ENCODE data around the gene EXD2.
"Not testable (repeated sequence)": the region's sequence is repeated elsewhere in the genome, so short reads cannot be mapped to it uniquely, and the experiment has no call there.

EXD2 gene

DNA sequence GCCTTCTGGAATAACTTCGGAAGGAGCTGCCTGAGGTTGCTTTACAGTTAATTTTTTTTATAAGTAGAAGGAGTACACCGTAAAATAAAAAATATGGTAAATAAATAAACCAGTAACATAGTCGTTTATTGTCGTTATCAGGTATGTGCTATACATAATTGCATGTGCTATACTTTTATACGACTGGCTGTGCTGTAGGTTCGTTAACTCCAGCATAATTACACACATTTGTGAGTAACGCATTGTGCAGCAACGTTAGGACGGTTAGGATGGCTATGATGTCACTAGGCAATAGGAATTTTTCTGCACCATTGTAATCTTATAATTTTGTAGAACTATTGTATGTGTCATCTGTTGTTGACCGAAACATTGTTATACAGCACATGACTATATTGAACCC lies 8.5 kb downstream of the EXD2 start:
- no peak for DNase-seq (ENCODE audit: low read depth in 4 of 4, low spot score in 1 of 4)

DNA sequence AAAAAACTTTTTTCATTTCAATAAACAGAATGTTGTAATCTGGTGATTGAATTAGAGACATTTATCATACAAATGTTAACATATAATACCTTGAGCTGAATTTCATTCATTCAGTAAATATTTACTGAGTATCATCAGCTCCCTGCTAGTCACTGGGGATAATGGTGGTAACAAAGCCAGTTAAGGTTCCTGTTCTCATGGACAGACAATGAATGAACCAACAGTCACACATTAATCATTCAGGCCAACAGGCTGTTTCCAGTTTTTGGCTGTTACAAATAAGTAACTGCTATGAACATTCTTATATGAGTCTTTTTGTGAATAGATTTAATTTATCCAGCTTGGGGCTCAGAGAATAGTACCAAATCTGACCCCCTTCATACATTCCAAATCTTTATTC lies 13.5 kb downstream of the EXD2 start:
- DNase-seq (ENCODE audit: low read depth in 4 of 4, low spot score in 1 of 4): no peak

DNA sequence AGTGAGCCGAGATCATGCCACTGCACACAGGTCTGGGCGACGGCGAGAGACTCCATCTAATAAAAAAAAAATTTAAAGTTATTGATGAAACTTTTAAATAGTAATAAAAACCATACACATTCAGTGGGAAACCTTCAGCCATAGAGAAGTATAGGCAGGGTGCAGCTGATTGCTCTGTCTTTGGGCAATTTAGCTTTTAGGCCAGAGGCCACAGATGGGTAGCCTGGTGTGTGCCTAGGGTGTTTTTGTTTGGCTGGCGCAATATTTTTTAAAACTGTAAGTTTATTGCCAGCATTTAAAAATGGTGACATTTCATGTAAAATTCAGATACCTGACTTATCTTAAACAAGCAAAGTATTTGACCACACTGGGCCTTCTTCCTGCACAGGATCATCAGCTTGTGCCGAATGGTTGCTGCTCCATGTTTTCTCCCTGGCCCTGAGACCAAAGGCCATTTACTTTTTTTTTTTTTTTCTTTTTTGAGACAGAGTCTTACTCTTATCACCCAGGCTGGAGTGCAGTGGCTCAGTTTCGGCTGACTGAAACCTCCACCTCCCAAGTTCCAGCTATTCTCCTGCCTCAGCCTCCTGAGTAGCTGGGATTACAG lies 16.2 kb downstream of the EXD2 start:
- no peak for DNase-seq (ENCODE audit: low read depth in 4 of 4, low spot score in 1 of 4)

DNA sequence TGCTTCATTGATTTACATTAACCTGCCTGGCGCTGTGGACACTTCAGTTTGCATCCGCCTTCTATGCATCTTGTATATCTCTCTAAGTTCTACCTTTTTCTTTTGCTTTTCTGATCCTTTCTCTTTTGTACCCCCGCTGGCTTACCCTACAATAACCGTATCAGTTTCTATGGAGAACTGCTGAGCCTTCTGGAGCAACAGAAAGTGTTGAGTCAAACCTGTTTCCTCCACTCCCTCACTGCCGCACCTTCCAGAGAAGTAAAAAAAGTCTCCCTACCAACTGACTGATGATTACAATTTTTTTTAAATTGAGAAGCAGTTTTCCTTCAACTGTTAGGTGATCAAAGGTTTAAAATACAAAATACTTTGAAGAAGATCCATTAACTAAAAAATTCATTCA lies 17.4 kb downstream of the EXD2 start:
- no peak for DNase-seq (ENCODE audit: low read depth in 4 of 4, low spot score in 1 of 4)

DNA sequence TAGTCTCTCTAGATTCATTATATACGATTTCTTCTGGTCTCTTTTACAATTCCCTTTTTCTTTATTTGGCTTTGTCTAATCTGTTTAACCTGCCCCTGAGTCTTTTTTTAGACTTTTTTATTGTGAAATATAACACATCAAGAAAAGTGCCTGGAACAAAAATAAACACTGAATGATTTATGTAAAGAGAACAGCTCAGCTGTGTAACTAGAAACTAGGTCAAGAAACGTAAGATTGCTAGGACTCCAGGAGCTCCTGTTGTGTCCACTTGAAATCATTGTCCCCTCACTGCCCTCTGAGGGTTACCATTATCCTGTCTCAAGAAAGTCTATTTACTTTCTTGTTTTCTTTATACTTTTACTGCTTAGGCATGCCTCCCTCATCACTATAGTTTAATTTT lies 23.1 kb downstream of the EXD2 start:
- no peak for DNase-seq (ENCODE audit: low read depth in 4 of 4, low spot score in 1 of 4)

DNA sequence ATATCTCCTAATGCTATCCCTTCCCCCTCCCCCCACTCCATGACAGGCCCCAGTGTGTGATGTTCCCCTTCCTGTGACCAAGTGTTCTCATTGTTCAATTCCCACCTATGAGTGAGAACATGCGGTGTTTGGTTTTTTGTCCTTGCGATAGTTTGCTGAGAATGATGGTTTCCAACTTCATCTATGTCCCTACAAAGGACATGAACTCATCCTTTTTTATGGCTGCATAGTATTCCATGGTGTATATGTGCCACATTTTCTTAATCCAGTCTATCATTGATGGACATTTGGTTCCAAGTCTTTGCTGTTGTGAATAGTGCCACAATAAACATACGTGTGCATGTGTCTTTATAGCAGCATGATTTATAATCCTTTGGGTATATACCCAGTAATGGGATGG lies 26.4 kb downstream of the EXD2 start:
- not testable (repeated sequence) for DNase-seq (ENCODE audit: low read depth in 4 of 4, low spot score in 1 of 4)

DNA sequence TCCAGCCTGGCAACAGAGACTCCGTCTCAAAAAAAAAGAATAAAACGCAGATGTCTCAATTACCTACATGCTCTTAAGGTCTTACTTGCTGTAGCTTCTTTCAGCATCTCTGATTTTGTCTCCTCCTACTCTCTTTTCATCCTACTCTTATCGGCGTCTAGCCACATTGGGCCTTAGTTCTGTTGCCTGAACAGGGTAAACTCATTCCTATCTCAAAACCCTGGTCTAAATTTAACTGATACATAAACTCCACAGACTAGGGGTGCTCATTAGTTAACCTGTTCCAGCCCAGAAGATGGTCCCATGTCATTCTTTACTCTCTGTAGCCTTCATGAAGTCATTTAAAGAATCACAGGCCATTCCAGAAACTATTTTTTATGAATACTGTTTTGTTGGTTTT lies 33.6 kb downstream of the EXD2 start:
- DNase-seq (ENCODE audit: low read depth in 4 of 4, low spot score in 1 of 4): no peak

DNA sequence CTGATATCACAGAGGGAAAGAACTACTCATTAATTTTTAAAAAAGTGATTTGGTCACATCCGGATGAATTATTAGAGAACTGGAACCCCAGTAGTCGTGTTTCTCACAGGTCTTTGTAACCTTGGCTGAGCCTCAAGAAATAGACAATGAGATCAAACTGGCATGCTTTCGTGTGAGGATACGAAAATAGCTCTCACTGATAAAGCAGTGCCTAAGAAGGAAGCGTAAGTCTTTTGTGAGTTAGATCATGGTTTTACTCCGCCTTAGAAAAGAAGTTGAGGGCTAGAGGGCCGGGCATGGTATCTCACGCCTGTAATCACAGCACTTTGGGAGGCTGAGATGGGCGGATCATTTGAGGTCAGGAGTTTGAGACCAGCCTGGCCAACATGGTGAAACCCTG lies 34.9 kb downstream of the EXD2 start:
- no peak for DNase-seq (ENCODE audit: low read depth in 4 of 4, low spot score in 1 of 4)

DNA sequence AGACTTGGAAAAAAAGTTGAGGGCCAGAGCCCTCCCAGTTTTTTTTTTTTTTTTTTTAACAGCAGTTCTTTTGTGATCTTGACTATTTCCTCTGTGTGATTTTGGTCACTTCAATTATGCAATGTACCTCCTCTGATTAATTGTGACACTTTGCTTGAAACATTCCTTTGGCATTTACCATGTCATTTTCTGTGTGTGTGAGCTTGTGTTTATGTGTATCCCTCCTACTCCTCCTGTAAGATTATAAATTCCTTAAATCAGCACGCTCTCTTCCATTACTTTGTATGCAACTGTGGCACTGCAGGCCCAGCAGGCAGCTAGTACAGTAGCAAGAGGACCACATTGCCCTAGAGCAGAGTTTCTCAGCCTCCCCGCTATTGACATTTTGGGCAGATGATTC lies 35.4 kb downstream of the EXD2 start:
- DNase-seq (ENCODE audit: low read depth in 4 of 4, low spot score in 1 of 4): no peak

DNA sequence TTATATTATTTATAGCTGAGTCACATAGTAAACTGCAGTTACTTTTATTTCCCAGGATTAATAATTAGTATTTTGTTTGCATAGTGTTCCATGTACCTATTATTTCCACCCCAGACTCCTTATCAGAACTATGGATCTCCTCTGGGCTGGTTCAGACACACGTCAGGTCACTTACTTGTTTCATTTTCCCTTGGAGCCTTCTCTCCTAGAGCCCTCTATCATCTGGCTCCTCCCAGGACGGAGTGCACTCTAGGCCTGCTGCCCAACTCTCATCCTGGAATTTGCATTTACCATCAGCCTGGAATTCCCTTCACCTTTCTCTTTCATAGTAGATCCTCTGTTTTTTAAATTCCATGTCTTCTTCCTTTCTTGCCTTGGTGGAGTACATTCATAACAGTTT lies 40.2 kb downstream of the EXD2 start:
- DNase-seq (ENCODE audit: low read depth in 4 of 4, low spot score in 1 of 4): no peak

DNA sequence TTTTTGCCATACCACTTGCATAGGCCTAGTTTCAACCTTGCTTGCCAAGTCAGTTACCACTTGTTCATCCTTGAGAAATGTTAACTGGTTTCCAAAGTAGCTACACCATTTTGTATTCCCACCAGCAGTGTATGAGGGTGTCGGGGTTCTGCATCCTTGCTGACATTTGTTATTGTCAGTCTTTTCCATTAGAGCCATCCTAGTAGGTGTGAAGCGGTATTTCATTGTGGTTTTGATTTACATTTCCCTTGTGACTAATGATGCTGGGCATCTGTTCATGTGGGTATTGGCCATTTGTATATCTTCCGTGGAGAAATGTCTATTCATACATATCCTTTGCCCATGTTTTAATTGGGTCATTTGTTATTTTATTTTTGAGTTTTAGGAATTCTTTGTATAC lies 41.1 kb downstream of the EXD2 start:
- DNase-seq (ENCODE audit: low read depth in 4 of 4, low spot score in 1 of 4): no peak

DNA sequence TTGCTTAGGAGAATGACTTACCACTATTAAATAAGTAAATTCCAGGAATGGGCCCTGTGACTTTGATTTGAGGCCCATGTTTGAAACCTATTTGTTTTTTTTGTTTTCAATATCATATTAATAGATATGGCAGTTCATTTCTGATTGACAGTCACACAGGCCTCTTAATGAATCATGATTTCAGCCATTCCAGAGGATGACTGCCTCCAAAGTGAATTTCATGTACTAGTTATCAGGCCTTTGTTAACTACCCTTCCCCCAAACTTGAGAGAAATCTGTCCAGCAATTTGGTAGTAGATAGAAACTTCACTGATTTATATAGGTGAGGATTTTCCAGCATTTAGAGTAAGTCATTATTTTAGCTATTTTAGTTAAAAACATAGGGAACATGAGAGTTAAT lies 42.8 kb downstream of the EXD2 start:
- no peak for DNase-seq (ENCODE audit: low read depth in 4 of 4, low spot score in 1 of 4)

DNA sequence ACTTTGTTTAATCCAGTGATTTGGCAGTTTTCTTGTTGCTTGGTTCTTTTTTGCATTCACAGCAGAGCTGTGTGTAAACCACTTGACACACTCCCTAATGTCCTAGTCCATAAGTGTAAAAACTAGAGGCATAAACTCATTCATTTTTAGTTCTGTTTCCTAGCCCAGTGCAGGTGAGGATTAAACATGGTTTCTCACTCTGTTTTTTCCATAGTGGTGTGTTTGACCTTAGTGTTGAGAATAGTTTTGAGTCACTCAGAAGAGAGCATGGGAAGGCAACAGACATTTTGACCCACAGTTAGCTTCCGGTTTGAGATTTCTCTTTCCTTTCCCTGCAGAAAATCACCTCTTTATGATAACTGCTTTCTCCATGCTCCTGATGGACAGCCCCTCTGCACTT lies 44.4 kb downstream of the EXD2 start:
- DNase-seq (ENCODE audit: low read depth in 4 of 4, low spot score in 1 of 4): no peak

DNA sequence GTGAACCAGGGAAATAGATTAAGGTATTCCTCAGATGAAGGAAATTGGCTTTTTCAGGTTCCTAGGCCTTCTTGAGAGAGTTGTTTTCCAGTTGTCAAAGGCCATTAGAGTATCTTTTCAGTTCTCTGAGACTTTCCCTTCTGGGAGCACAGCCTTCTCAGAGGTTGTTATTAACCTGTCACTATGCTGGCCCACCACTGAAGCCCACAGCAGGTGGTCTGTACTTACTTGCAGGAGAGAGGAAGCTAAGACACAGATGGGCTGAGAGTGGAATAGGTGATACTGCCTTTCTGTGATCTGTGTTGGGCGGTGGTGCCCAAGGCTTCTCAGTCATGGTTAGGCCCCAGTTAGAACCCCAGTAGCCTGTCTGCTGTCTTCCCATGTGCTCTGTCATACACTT lies 45.8 kb downstream of the EXD2 start:
- DNase-seq (ENCODE audit: low read depth in 4 of 4, low spot score in 1 of 4): no peak

DNA sequence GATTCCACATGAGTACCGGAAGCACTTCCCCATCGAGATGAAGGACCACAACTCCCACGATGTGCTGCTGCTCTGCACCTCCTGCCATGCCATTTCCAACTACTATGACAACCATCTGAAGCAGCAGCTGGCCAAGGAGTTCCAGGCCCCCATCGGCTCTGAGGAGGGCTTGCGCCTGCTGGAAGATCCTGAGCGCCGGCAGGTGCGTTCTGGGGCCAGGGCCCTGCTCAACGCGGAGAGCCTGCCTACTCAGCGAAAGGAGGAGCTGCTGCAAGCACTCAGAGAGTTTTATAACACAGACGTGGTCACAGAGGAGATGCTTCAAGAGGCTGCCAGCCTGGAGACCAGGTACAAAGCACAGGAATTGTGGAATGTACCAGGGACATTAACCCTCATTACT lies 46.3 kb downstream of the EXD2 start:
- DNase-seq (ENCODE audit: low read depth in 4 of 4, low spot score in 1 of 4): no peak

DNA sequence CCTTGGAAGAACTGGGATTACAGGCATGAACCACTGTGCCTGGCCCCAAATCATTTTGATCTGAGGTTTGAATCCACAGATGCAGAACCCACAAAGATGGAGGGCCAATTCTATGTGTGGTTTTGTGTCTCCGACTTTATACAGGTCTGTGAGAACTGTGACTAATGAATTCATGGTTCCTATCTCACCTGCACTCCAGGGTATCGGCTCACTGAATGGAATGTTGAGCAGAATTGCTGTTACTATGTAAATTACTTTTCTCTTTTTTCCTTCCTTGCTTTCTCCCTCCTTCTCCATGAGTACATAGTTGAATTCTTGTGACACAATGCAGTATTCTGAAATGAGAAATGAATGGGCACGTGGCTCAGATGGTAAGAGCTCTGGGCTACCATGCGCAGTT lies 47.6 kb downstream of the EXD2 start:
- DNase-seq (ENCODE audit: low read depth in 4 of 4, low spot score in 1 of 4): no peak

DNA sequence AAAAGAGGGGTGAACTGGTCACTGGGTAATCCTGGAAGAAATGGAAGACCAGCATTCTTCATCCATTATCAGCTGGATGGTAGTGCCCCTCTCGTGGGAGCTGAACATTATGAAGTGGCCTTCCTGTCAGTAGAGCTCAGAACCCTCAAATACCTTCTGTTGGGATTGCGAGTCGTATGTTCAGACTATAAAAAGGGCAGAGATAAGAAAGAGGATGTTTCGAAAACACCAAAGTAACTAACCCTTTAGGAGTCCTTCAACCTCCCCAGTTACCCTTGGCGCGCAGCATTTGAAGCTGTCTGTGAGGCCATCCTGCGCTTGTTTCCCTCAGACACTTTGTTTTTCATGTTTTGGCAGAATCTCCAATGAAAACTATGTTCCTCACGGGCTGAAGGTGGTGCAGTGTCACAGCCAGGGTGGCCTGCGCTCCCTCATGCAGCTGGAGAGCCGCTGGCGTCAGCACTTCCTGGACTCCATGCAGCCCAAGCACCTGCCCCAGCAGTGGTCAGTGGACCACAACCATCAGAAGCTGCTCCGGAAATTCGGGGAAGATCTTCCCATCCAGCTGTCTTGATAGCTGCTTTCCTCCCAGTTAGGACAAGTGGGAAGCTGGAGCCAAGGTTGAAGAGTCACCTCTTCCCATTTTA lies 49.4 kb downstream of the EXD2 start:
- DNase-seq (ENCODE audit: low read depth in 4 of 4, low spot score in 1 of 4): no peak

DNA sequence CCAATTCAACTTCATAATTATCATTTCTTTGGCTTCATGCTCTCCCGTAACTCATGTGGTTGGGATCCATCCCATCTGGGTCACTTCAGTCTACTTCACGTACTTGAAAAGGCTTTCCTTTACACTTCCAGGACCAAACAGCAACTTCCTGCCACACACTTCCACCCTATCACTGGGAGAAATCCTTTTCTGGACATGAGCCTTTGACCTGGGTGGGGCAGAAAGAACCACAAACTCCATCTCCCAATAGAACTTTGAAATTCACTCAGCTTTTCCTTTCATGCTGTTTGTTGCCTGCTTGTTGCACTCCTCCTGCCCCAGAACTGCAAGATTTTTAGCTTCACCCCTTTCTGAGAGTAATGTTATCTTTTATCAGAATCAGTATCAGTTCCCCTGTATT lies 50.3 kb downstream of the EXD2 start:
- DNase-seq (ENCODE audit: low read depth in 4 of 4, low spot score in 1 of 4): no peak

DNA sequence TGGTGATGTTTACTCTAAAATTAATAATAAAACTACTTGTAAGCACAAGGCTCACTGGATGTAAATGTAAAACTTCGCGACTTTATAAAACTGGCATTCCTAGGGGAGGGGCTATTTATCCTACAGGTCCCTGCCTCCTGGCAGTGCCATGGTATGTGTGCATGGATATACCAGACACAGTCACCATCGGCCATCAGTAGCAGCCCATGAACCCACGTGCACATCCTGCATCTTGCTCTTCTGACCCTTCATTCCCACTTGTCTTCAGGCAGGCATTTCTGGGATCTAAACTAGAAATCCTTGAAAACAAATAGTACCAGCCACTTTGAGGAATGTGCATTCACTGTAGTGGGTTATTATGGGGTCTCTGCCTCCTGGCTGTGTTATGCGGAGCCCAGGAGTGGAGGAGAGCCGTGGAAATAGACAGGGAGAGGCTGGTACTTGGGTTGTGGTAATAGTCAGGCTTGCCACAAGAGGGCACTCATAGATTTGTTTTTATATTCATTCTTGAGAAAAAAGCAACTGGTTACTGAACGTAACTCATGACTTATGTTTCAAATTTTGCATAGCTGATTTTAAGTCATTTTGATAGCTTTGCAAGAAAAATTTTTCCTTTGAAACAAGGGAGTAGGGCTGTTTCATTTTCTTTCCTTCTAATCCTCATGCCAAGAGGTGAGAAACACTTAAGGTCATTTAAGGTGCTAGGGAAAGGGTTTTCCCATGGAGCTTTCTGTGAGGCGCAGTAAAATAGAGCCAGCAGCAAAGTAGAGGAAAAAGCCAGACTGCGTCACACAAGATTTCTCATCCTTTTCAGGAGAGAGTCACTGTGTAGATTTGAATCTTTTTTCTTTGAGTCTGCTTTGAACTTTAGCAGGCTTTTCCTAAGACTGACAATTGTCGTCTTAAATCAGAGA lies 51.3 kb downstream of the EXD2 start:
- peak; percentile 15 to 37 (median 27) for DNase-seq (ENCODE audit: low read depth in 4 of 4, low spot score in 1 of 4)

DNA sequence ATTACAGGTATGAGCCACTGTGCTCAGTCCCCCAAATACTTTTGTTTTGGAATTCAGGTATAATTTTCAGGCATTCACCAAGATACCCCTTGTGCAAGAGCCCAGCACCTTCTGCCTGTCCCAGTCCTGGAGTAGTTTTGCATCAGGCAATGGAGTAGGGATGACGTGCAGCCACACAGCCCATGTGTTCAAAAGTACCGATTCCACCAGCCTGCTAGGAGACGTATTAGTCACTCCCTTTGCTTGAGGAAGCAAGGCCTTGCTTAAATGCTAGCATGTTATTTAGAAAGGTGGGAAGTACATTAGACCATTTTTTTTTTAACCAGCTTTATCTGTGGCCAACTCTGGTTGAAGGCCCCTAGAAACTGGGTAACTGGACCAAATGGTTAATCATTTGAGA lies 53.6 kb downstream of the EXD2 start:
- no peak for DNase-seq (ENCODE audit: low read depth in 4 of 4, low spot score in 1 of 4)

DNA sequence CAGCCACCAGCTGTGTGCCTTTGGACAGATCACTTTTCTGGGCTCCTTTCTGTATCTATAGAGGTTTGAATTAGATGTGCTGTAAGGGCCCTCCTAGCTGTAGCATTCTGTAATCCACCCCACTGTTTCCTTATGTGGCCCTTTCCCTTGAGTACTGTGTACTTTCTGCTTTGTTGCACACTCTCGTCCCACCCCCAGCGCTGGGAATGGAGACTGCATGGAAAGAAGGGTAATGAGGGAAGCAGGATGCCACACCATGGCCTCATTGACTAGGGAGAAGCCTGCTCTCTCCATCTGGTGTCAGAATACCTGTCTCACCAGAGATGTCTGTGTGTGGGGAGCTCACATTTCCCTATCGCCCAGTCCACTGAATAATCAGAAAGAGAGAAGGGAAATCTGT lies 55.0 kb downstream of the EXD2 start:
- DNase-seq (ENCODE audit: low read depth in 4 of 4, low spot score in 1 of 4): no peak

DNA sequence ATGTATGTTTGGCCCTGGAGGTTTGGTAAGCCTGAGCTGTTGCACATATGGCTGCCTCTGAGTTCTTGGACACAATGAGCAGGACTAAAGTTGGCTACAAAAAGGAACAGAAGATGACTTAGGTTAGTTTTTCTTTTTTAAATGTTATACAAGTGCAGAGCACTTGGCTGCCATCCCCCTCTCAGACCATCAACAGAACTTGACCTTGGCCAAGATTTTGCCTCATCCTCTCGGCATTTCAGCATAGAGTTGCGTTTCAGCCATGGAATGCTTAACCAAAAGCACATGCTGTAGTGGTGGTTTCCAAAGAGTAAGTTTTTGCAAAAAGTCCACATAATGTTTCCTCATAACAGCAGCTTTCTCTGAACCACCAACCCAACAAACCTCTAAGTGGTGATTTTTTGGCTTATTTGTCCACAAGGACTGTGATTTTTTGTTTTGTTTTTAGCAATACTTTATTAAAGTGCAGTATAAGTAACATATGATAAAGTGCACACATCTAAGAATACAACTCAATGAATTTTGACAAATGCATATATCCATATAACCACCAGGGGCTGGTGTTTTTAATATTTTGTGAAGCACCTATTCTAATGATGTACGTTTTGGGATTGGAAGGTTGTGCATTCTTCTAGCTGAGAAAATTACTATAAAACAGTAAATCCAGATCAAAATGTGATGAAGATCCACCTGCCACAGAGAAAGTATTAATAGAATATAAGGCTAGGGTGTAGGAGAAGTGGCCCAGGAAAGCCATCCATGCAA lies 56.6 kb downstream of the EXD2 start:
- no peak for DNase-seq (ENCODE audit: low read depth in 4 of 4, low spot score in 1 of 4)

Data from stimulated activated CD4-positive, alpha-beta T cell treated with anti-CD3 and anti-CD28 coated beads, Interleukin-1b, Interleukin-23, amount 100 ng/mL, for 24 hours (primary cell).